GM12873 (cell line): ENCODE measurements around the gene ABI3BP.

ENCODE experiments used
- CTCF ChIP-seq: IDR thresholded peaks from 2 replicates; pipeline ENCODE4 v1.5.1; 2012; ENCODE audit warnings: low read depth, mild to moderate bottlenecking, moderate library complexity, low read length, control low read depth; ENCODE audit not compliant: insufficient read depth; ENCODE audit errors: missing control alignments

ABI3BP gene

GRCh38 chr3:100869787-100870186, 123.4 kb downstream of the ABI3BP start:
- TF ChIP-seq CTCF = no peak

- TF ChIP-seq CTCF = no peak
Measured at GRCh38 chr3:100868894-100869293, 124.3 kb downstream of the ABI3BP start.

GRCh38 chr3:100868096-100868495, 125.1 kb downstream of the ABI3BP start:
- no peak for TF ChIP-seq CTCF

GRCh38 chr3:100865442-100865841, 127.8 kb downstream of the ABI3BP start:
- no peak for TF ChIP-seq CTCF

- no peak for TF ChIP-seq CTCF
Measured at GRCh38 chr3:100864471-100865250, 128.6 kb downstream of the ABI3BP start.

- TF ChIP-seq CTCF = no peak
Measured at GRCh38 chr3:100857863-100858262, 135.4 kb downstream of the ABI3BP start.

- no peak for TF ChIP-seq CTCF
Measured at GRCh38 chr3:100856821-100857220, 136.4 kb downstream of the ABI3BP start.
